DND-41 (cell line): ENCODE measurements around the gene IQSEC1.

Experiments used
- ATAC-seq: fragments of 200-7000 bp; cut with Tn5 transposase; 3 replicates; pipeline ENCODE4 v1.9.1; 2021; ENCODE audit warnings: low read depth; ENCODE audit not compliant: insufficient read depth
- DNase-seq: peaks from one replicate; pipeline ENCODE4 v3.0.0-alpha.2; 2020
- H2AFZ ChIP-seq: 2 replicates; pipeline ENCODE4 v1.6.0; 2012; ENCODE audit warnings: low read depth, low read length
- H3K27ac ChIP-seq: 2 replicates; pipeline ENCODE4 v1.5.1; 2012; ENCODE audit warnings: low read length, inconsistent platforms
- H3K27me3 ChIP-seq: fragments of 200-600 bp; sonication (generic); 2 replicates; pipeline ENCODE4 v1.6.0; 2012; ENCODE audit warnings: low read length, mild to moderate bottlenecking, inconsistent platforms; ENCODE audit not compliant: insufficient read depth, poor library complexity
- H3K36me3 ChIP-seq: 2 replicates; pipeline ENCODE4 v1.5.1; 2012; ENCODE audit warnings: low read length, inconsistent platforms; ENCODE audit not compliant: insufficient read depth
- H3K4me1 ChIP-seq: 2 replicates; pipeline ENCODE4 v1.5.1; 2012; ENCODE audit warnings: mild to moderate bottlenecking, low read length; ENCODE audit not compliant: insufficient read depth
- H3K4me2 ChIP-seq: 2 replicates; pipeline ENCODE4 v1.6.0; 2012; ENCODE audit warnings: mild to moderate bottlenecking, moderate library complexity, low read length, inconsistent platforms; ENCODE audit not compliant: insufficient read depth
- H3K4me3 ChIP-seq, 2 experiments: fragments of 200-600 bp in 1 of 2; shearing (Covaris generic) in 1 of 2; 2 replicates each; pipeline ENCODE4 v1.5.1; 2012 to 2016; ENCODE audit warnings: inconsistent platforms in 2 of 2, low read length in 2 of 2, mild to moderate bottlenecking in 2 of 2, low read depth in 1 of 2, moderate library complexity in 1 of 2
- H3K79me2 ChIP-seq: 2 replicates; pipeline ENCODE4 v1.6.0; 2012; ENCODE audit warnings: low read length, inconsistent platforms; ENCODE audit not compliant: insufficient read depth
- H3K9ac ChIP-seq: 2 replicates; pipeline ENCODE4 v1.6.0; 2012; ENCODE audit warnings: low read depth, mild to moderate bottlenecking, inconsistent platforms, low read length, moderate library complexity
- H3K9me3 ChIP-seq: 2 replicates; pipeline ENCODE4 v1.5.1; 2012; ENCODE audit warnings: low read length, moderate library complexity, mild to moderate bottlenecking, inconsistent platforms; ENCODE audit not compliant: insufficient read depth, severe bottlenecking
- H4K20me1 ChIP-seq: 2 replicates; pipeline ENCODE4 v1.6.0; 2012; ENCODE audit warnings: low read length; ENCODE audit not compliant: insufficient read depth
- CTCF ChIP-seq: IDR thresholded peaks from 2 replicates; pipeline ENCODE4 v1.5.1; 2012; ENCODE audit warnings: borderline replicate concordance, low read length, moderate library complexity, mild to moderate bottlenecking; ENCODE audit not compliant: poor library complexity, severe bottlenecking; ENCODE audit errors: extremely low read depth
- EZH2 ChIP-seq: IDR thresholded peaks from 3 replicates; pipeline ENCODE4 v1.6.1; 2012; ENCODE audit warnings: borderline replicate concordance, low read depth, mild to moderate bottlenecking, moderate library complexity, low read length, inconsistent platforms; ENCODE audit not compliant: severe bottlenecking

The IQSEC1 gene

GRCh38 chr3:13073326-13074005 is at the start of gene IQSEC1:
TSS of gene IQSEC1 (minus strand) at chr3:13073429. CDS start at chr3:13073014, 415 bp downstream.
- no peak within 1 kb of the TSS for H3K4me2 ChIP-seq
- DNase-seq (no peak), ATAC-seq (no peak)
- H4K20me1 ChIP-seq = no peaks in the 10 kb centered on the region
- peak within 1 kb of the TSS; percentile 64 for H3K9ac ChIP-seq
- H3K27me3 ChIP-seq = no peaks in the 10 kb centered on the region
- no peak for TF ChIP-seq EZH2
- TF ChIP-seq CTCF = no peak
- H3K79me2 ChIP-seq = no peaks in the 10 kb centered on the region
- no peak within 1 kb of the TSS for H3K4me3 ChIP-seq
- H3K4me1 ChIP-seq = peaks cover 76% of the 10 kb centered on the region
- H3K9me3 ChIP-seq = no peaks in the 10 kb centered on the region
- peak within 1 kb of the TSS; percentile 99 for H3K27ac ChIP-seq
- H3K36me3 ChIP-seq = no peaks in the 10 kb centered on the region
- H2AFZ ChIP-seq = no peak within 1 kb of the TSS

GRCh38 chr3:13122081-13123012 is 49.1 kb upstream of the IQSEC1 start:
- peaks cover 2% of the 10 kb centered on the region for H3K27me3 ChIP-seq
- H3K9ac ChIP-seq = no peak overlapping the region
- H3K9me3 ChIP-seq = no peaks in the 10 kb centered on the region
- H3K27ac ChIP-seq = no peak overlapping the region
- H3K4me1 ChIP-seq = no peaks in the 10 kb centered on the region
- no peak overlapping the region for H3K4me3 ChIP-seq
- H3K36me3 ChIP-seq = no peaks in the 10 kb centered on the region
- ATAC-seq (no peak), DNase-seq (no peak)
- peaks cover 6% of the 10 kb centered on the region; the same call in 1 of the 2 replicates for H4K20me1 ChIP-seq
- no peak overlapping the region for H2AFZ ChIP-seq
- no peak overlapping the region for H3K4me2 ChIP-seq
- no peaks in the 10 kb centered on the region for H3K79me2 ChIP-seq
- no peak for TF ChIP-seq CTCF
- no peak for TF ChIP-seq EZH2

GRCh38 chr3:13121553-13122001 is 48.3 kb upstream of the IQSEC1 start:
- peaks cover 6% of the 10 kb centered on the region; the same call in 1 of the 2 replicates for H4K20me1 ChIP-seq
- H3K9me3 ChIP-seq = no peaks in the 10 kb centered on the region
- peaks cover 2% of the 10 kb centered on the region for H3K27me3 ChIP-seq
- ATAC-seq = no peak
- H3K9ac ChIP-seq = no peak overlapping the region
- no peak overlapping the region for H3K4me2 ChIP-seq
- no peaks in the 10 kb centered on the region for H3K4me1 ChIP-seq
- no peak overlapping the region for H3K4me3 ChIP-seq
- no peak for DNase-seq
- H3K36me3 ChIP-seq = no peaks in the 10 kb centered on the region
- H2AFZ ChIP-seq = no peak overlapping the region
- H3K27ac ChIP-seq = no peak overlapping the region
- no peak for TF ChIP-seq EZH2
- no peaks in the 10 kb centered on the region for H3K79me2 ChIP-seq
